Stimulated activated CD4-positive, alpha-beta T cell treated with anti-CD3 and anti-CD28 coated beads, TNF-alpha, amount 100 ng/mL, for 48 hours (primary cell): ENCODE measurements around the gene VPS16.
"Not testable (repeated sequence)": the region's sequence is repeated elsewhere in the genome, so short reads cannot be mapped to it uniquely, and the experiment has no call there.

Experiments
- DNase-seq, 3 donors: peaks; one replicate each; pipeline ENCODE4 v3.0.0-alpha.2; 2020; ENCODE audit warnings: low read depth in 3 of 3

The VPS16 gene

GRCh38 chr20:2871661-2872458 lies 31.3 kb downstream of the VPS16 start:
- DNase-seq = no peak

DNA sequence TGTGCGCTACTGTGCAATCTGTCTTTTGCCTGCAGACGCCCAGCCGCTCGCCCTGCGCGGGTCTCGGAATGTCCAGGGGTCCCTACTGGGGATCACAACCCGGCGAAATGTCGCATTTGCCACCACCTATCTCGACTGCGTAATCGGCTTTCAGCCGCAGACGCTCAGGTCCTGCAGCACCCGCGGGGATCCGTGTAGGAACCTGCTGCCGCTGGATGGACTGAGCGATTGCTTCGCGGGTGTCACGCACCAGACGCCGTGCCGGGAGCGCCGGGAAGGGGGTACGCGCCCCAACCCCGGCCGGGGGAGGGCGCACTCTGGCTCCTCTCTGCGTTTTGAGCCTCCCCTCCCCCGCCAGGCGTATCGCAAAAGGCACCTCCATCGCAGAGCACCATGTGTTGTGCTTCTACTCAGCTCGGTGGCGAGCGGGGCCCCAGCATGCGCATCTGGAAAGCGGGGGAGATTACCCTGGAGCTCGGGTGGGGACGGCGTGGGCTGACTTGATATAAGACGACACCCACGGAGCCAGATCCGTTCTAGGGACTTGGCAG lies 32.0 kb downstream of the VPS16 start:
- peak; percentile 44 to 75 (median 60) for DNase-seq

GRCh38 chr20:2873010-2873746 lies 32.6 kb downstream of the VPS16 start, which contains the start of gene PTPRA:
PTPRA (plus strand) TSS chr20:2873481; CDS start chr20:2964278, 90,797 bp downstream.
- peak; percentile 85 to 92 (median 89) for DNase-seq

DNA sequence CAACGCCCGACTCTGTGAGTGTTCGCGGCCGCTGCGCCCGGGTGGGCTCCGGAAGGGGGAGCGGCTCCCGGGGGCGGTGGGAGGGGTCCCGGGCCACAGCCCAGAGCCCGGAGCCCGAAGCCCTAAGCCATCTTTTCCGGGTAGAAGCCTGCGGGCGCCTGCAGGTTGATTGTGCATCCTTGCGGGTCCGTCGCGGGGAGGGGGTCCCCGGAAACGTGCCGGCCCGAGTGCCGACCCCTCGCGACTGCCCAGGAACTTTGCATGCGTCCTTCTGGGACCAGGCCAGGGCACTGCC lies 33.1 kb downstream of the VPS16 start:
- DNase-seq = peak; percentile 16 to 45 (median 34)

DNA sequence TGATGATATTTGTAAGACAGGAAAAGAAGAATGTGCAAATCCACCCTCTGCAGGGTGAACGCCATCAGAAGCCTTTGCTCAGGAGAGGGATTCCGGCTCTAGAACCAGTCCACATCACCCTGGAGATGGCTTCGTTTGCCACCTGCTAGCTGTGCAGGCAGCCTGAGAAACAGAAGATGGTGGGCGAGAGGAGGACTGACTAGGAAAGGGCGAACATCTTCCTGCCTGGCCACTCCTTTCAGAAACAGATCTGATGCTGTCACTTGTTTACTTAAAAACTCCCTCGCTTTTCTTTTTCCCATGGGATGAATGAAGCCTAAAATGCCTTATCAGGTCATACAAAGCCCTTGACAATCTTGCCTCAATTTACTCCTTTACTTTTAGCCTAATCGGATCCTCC lies 33.9 kb downstream of the VPS16 start:
- DNase-seq = no peak

DNA sequence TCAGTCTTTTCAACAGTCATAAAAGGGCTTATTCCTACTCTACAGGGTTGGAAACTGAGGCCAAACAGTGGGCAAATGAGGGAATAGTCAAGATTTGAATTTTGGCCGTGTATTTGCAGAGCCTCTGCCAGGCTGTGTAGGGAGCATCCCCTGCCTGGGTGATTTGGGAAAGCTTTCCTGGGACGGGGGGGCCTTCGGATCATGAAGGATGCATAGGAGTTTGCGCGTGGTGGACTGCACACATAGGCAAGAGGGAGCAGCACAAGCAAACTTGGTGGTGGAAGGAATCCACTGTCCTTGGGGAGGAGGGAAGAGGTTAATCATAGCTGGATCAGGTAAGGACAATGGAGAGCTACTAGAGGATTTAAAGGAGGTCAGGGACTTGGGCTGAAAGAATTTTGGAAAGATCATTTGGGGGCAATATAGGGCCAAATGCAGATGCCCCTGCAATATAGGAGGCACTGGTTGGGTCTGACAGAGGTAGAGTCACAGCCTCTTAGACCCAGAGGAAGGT lies 35.2 kb downstream of the VPS16 start:
- no peak for DNase-seq

DNA sequence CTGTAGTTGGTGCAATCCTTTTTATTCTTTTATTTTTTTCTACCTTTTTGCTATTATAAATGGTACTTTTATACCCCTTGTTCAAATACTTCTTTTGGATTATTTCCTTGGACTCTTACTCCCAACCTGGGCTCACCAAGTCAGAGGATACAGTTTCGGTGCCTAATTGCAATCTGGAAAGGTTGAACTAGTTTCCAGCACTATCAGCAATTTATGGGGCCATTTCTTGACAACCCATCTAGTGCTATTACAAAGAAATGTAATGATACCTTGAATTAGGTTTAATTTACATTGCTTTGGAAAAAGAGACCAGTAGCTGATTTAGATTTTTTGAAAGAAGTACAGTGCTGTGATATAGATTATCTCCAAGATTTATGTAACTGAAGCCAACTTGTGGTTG lies 38.0 kb downstream of the VPS16 start:
- DNase-seq = no peak

DNA sequence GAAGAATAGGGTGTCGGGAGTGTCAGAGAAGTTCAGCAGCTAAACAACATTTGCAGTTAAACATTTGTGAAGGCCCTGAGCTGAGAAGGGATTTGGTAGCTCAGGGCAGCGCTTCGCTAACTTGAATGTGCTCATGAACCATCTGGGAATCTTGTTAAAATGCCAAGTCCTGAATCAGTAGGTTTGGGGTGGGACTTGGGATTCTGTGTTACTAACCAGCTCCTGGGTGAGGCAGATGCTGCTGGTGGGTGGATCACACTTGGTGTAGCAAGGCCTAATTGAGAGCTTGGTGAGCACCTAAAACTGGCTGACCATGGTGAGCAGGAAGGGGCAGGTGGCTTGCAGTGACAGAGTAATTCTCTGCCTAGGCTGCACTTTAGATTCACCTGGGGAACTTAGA lies 38.6 kb downstream of the VPS16 start:
- DNase-seq = no peak

DNA sequence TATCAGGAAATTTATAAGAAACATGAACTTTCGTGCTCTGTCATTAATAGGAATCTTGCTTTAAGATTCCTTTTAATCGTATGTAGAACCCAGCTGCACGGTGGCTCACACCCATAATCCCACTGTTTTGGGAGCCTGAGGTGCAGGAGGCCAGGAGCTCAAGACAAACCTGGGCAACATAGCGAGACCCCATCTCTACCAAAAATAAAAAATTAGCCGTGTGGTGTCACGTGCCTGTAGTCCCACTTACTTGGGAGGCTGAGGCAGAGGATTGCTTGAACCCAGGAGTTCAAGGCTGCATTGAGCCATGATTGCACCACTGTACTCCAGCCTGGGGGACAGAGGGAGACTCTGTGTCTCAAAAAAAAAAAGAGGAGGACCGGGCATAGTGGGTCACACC lies 40.1 kb downstream of the VPS16 start:
- no peak for DNase-seq

DNA sequence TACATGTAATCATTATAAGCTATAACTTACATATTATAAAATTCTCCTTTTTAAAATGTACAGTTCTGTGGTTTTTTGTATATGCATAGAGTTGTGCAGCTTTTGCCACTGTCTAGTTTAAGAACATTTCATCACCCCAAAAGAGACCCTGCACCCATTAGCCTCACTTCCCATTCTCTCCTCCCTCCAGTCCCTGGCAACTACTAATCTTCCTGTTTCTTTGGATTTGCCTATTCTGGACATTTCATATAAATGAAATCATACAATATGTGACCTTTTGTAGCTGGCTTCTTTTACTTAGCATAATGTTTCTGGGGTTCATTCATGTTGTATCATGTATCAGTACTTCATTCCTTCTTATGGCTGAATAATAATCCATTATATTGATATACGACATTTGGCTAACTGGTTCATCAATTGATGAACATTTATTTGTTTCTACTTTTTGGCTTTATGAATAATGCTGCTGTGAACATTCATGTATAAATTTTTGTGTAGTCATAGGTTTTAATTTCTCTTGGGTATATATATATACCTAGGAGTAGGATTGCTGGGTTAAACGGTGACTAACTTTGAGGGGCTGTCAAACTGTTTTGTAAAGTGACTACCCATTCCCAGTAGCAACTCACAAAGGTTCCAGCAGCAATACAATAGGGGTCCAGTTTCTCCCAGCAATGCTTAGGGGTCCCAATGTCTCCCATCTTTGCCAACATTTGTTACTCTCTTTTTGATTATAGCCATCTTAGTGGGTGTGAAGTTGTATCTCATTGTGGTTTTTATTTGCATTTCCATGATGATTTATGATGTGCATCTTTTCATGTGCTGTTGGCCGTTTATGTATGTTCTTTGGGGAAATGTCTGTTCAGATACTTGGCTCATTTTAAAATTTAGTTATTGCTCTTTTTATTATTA lies 43.4 kb downstream of the VPS16 start:
- no peak for DNase-seq

GRCh38 chr20:2887715-2888114 lies 47.2 kb downstream of the VPS16 start:
- no peak for DNase-seq

GRCh38 chr20:2888224-2888955 lies 47.8 kb downstream of the VPS16 start:
- DNase-seq = no peak

DNA sequence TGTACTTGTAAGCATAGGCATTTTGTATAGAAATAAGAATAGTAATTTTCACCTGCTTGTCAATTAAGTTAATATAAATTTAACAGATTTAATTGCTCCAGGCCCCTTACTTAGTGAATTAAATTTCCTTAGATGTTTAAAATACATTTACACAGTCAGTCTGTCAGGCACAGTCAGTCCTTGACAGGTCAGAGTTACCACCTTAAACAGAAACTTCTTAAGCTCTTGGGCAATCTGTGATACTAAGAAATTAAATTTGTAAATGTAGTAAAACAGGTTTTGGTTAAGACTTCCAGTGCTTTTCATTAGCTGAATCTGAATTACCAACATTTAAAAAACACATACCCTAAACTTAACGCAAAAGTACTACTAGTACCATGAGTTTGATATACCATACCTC lies 48.7 kb downstream of the VPS16 start:
- no peak for DNase-seq

DNA sequence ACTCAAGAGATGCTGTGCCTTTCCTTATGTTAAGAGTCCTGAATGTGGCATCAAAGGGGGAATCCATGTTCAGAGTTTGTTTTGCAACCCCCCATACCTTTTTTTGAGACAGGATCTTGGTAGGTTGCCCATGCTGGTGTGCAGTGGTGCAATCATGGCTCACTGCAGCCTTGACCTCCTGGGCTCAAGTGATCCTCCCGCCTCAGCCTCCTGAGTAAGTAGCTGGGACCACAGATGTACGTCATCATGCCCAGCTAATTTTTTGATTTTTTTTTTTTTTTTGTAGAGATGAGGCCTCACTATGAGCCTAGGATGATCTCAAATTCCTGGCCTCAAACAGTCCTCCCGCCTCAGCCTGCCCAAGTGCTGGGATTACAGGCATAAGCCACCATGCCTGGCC lies 49.3 kb downstream of the VPS16 start:
- DNase-seq = no peak

GRCh38 chr20:2890742-2891141 lies 50.2 kb downstream of the VPS16 start:
- no peak for DNase-seq

- no peak for DNase-seq
Measured at GRCh38 chr20:2891343-2891742, 50.8 kb downstream of the VPS16 start.

DNA sequence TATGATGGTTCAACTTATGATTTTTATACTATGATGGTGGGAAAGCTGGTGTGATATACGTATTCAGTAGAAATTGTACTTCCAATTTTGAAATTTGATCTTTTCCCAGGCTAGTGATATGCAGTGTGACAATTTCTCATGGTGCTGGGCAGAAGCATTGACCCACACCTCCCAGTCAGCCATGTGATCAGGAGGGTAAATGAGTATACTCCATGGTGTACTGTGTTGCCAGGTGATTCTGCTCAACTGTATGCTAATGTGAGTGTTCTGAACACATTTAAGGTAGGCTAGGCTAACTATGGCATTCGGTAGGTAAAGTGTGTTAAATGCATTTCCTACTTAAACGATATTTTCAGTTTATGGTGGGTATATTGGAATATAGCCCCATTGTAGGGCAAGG lies 51.8 kb downstream of the VPS16 start:
- no peak for DNase-seq

DNA sequence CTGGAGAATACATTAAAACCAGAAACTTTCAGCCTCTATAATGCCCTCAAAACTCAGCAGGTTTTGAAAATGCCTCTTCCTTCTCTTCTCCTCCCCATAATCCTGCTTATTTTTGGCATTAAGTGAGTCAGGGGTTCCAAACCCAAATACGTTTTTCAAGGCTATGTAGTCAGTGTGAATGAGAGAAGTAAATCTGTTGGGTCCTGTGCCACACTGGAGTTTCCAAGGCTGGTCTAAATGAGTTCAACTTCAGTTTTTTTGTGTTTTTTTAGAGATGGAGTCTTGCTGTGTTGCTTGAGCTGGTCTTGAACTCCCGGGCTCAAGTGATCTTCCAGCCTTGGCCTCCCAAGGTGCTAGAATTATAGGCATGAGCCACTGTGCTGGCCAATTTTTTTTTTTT lies 53.7 kb downstream of the VPS16 start:
- DNase-seq = no peak

- DNase-seq = not testable (repeated sequence)
Measured at GRCh38 chr20:2895154-2895553, 54.6 kb downstream of the VPS16 start.

- peak in 1 of 3 donors; percentile 1 for DNase-seq
Measured at GRCh38 chr20:2899243-2899642, 58.7 kb downstream of the VPS16 start.
